GM12892 (cell line): ENCODE results near the gene RASSF1.

Experiments used
- DNase-seq: peaks from one replicate; pipeline ENCODE4 v3.0.0; 2011; ENCODE audit not compliant: insufficient read length
- FAIRE-seq: peaks from 2 replicates; lab custom pipeline; 2011; peaks lifted over from hg19 to GRCh38; lab: Jason Lieb, UNC
- POLR2A ChIP-seq: IDR thresholded peaks from 2 replicates; pipeline ENCODE4 v1.6.1; 2011; ENCODE audit warnings: low read depth, low read length, control low read depth
- POLR2AphosphoS5 ChIP-seq: IDR thresholded peaks from 2 replicates; pipeline ENCODE4 v1.6.1; 2011; ENCODE audit warnings: low read depth, low read length, control low read depth
- TAF1 ChIP-seq: IDR thresholded peaks from 2 replicates; pipeline ENCODE4 v1.6.1; 2011; ENCODE audit warnings: low read depth, mild to moderate bottlenecking, control low read depth, low read length, borderline replicate concordance

RASSF1 gene

DNA sequence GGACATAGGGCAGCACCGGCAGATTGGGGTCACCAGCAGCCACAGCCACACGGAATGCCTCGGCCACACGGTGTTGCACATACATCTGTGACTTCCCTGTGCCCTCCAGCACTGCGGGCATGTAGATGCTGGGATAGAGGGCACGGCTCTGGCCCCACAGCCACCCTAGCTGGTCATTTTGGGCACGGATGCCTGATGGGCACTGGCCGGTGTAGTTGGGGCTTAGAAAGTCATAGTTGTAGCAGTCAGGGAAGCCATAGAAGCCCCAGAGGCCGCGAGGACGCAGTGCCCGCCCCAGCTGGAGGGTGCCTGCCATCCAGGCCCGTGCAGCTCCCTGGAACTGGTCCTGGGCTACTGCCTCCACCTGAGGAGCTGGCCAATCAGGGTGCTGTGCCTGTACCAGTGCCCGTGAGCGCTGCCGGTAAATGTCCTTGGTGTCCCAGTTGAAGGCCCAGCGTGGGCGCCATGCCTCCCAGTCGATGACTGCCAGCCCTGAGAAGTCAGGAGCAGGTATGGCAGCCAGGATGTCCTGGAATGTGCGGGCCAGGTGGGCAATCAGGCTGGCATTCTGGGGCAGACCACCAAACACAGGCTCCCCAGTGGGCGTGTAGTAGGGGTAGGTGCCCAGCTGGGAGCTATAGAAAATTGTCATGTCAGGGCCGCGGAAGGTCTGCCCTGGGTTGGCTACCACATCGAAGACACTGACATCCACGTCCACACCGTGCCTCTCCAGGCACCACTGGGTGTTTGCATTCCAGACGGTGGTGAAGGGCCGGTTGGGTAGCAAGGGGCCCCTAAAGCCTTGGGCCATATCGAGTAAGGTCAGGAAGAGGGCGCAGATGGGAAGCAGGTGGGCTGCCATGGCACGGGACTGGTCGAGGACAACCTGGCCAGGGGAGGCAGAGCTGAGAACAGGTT lies 38.3 kb downstream of the RASSF1 start:
- FAIRE-seq, result no peak
- DNase-seq, result no peak
- TF ChIP-seq POLR2A (no peak), POLR2AphosphoS5 (no peak), TAF1 (no peak)

DNA sequence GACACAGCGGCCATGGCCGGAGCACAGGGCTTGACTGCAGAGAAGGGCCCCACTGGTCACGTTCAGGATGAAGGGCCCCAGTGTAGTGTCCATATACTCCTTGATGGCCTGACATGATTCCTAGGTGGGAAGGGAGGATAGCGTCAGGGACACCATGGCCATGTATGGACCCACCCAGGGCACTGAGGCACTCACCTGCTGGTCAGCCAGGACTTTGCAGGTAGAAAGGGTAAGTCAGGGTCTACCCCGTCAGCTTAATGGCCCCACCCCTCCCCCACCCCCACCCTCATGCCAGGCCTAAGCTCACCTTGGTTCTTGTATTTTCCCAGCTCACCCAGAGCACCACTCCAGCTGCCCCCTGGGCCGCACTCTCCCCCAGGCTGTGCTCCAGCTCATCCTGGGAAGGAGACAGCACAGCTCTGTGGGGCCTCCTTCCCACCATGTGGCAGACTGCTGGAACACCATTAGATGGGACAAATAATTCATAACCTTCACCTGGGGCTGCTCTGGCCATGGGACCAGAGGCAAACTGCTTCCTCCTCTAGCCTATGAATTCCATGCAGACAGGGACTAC lies 39.9 kb downstream of the RASSF1 start:
- FAIRE-seq (no peak), DNase-seq (no peak)
- no peak for TF ChIP-seq POLR2A
- no peak for TF ChIP-seq TAF1
- TF ChIP-seq POLR2AphosphoS5, result no peak

DNA sequence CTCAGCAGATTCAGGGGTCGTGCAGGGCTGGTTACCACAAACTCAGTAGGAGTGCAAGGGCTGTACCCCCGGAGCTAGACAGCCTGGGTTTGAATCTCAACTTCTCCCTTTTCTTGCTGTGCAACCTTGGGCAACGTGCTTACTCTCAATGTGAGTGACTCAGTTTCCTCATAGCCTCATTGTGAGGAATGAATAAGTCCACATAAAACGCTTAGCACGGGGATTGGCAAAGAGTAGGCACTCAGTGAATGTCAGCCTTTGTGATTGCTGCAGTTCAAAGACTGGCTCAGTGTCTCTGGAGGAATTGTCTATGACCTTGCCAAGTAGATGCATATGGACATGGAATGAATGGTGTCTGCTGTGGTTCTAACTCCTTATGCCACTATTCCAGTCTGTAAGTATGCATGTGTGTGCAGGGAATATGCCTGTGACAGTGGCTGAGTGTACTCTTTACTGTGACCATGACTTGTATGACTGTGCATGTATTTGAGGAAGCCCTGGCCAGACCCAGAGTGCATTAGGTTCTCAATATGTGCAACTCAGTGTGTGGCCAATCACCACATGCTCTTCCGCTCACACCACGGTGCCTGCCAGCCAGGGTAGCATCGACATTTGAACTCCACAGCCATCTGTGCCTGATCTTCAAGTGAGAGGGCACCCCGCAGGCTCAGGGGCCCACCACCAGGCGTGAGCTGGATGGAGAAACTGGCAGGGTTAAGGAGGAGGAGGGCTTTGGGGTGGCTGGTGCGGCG lies 40.5 kb downstream of the RASSF1 start:
- FAIRE-seq (peak; percentile 33), DNase-seq (no peak)
- TF ChIP-seq POLR2AphosphoS5 (no peak), POLR2A (peak; percentile 37), TAF1 (no peak)

DNA sequence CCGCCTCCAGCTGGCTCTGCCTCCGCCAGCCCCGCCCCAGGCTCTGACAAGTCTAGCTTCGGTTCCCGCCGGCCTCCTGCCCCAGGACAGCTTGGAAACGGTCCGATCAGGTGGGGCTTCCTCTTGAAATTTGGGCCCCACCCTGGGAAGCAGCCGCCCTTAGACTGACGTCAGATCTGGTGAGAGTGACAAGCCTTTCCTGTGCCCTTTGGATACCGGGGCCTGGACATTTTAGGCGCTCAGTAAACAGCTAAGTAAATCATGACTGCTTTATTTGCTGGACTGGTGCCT lies 41.1 kb downstream of the RASSF1 start:
- DNase-seq (no peak), FAIRE-seq (no peak)
- TF ChIP-seq POLR2AphosphoS5 (no peak), POLR2A (no peak), TAF1 (no peak)

DNA sequence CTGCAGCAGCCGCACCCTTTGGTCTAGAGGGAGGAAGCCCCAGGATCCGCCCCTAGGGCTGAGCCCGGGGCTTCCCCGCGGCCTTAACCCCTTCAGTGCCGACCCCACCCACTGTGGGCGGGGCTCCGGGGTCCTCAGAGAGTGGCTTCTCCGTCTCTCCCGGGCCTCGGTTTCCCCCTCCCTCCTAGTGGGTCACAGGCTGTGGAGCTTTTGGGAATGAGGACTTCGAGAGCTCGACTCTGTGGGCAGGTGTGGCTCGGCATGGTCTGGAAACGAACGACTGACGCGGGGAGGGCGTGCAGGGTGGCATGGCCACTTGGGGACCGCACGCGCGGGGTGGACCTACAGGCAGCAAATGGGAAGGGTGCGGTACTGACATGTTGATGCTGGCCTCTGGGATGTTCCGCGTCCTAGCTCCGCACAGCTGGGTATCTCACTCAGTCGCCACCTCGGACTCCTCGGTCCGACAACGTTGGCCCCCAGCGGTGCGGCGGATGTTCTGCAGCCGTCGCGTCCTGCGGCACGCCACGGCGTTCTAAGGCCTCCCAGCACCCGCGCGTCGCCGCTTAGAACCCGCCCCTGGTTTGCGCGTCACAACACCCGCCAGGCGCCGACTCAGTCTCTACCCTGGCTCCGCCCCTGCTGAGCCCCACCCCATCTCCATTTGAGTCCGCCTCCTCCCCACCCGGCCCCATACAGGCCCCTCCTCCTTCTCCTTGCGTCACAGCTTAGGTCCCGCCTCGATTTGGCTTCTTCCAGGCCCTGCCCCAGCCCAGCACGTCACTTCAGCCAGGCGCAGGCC lies 41.6 kb downstream of the RASSF1 start, which contains the start of the genes HYAL3 and NAA80:
TSS of gene HYAL3 (minus strand) at position 570 of the 802 bp plus-strand sequence. CDS start 3,803 bp downstream, outside the sequence.
TSS of gene NAA80 (minus strand) at position 570 of the 802 bp plus-strand sequence. CDS start 1,942 bp downstream, outside the sequence.
- TF ChIP-seq TAF1, result peak; percentile 50; the same call in 1 of the 2 replicates
- TF ChIP-seq POLR2A, result peak; percentile 94
- TF ChIP-seq POLR2AphosphoS5, result peak; percentile 91

DNA sequence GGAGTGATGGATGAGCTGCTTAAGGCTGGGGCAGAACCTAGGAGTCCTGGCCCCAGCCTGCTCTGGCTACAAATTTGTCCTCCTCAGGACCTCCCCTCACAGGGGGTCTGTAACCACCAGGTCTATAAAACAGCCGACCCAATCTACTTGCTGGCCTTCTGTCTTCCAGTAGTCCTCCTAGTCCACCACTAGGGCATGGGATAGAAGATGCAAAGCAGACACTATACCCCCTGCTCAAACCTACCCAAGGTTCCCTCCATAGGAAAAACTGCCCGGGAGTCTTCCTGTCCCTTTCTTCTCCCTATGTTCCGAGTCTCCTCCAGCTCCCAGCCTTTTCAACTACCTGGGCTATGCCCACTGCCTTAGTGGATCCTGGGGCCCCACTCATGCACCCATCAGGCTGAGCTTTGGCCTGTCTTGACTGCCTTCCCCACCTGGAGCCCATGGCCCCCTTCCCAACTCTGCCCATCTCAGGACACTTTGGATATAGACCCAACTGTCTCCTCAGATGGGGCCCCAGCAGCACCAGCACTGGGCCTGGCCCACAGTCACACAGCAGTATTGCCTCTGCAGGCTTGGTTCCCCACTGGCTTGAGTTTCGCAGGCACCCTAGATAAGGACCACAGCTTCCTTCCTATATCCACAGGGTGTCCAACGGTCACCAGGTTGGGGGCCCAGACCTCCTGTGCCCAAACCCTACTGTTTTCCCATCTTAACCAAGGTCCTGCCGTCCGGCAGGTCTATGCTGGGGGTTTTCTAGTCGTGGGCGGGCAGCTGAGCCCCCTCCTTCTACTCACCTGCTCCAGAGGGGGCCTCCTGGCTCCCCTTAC lies 42.5 kb downstream of the RASSF1 start:
- no peak for TF ChIP-seq TAF1
- no peak for TF ChIP-seq POLR2A
- TF ChIP-seq POLR2AphosphoS5, result no peak
- DNase-seq, result no peak
- FAIRE-seq, result peak; percentile 57

More for the DNA sequence above, 41.6 kb downstream of the RASSF1 start, which contains the start of the genes HYAL3 and NAA80:
- peak; percentile 95 for DNase-seq
- peak; percentile 99 for FAIRE-seq

DNA sequence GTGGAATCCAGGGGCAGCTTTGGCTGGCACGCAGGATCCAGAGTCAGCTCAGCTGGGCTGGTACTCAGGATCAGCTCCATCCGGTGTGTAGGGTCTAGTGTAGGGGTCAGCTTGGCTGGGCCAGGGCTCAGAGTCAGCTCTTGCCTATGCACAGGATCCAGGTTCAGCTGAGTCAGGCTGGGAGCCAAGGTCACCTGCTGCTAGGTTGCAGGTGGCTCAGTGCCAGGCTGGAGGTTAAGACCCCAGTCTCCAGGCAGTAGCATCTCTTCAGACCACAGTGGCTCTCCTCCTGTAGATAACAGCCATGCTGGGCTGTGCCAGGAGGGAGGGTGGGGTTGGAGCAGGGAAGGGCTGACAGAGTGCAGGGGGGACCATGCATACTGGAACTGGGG lies 43.3 kb downstream of the RASSF1 start:
- no peak for FAIRE-seq
- TF ChIP-seq POLR2A (no peak), TAF1 (no peak), POLR2AphosphoS5 (no peak)

DNA sequence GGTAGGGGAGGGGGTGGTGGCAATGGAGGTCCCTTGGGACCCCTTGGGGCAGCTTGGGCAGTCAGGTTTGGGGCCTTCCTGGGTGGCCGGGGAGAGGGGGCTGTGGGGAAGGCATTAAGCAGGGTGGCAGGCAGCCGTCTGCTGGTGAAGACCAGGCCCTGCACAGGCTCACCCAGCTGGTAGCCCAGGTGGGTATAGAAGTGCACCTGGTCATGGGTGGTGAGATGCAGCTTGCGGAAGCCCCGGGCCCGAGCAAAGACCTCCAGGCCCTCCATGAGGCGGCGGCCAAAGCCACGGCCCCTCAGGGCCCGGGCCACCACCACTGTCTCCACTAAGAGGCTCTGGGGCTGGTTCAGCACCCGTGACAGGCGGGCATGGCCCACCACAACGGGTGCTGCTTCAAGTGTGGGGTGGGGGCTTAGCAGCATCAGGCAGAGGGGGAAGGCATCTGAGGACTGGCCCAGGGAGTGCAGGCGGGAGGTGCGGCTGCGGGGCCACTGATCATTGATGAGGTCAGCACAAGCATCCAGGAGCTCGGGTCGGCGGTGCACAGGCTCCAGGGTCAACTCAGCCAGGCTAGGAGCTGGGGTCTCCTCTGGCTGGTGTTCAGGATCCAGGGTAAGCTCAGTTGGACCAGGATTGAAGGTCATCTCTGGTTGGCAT lies 43.8 kb downstream of the RASSF1 start:
- TF ChIP-seq TAF1, result no peak
- TF ChIP-seq POLR2A, result no peak
- TF ChIP-seq POLR2AphosphoS5, result no peak
- DNase-seq, result no peak
- no peak for FAIRE-seq

More for the DNA sequence above, 43.3 kb downstream of the RASSF1 start:
- no peak for DNase-seq

DNA sequence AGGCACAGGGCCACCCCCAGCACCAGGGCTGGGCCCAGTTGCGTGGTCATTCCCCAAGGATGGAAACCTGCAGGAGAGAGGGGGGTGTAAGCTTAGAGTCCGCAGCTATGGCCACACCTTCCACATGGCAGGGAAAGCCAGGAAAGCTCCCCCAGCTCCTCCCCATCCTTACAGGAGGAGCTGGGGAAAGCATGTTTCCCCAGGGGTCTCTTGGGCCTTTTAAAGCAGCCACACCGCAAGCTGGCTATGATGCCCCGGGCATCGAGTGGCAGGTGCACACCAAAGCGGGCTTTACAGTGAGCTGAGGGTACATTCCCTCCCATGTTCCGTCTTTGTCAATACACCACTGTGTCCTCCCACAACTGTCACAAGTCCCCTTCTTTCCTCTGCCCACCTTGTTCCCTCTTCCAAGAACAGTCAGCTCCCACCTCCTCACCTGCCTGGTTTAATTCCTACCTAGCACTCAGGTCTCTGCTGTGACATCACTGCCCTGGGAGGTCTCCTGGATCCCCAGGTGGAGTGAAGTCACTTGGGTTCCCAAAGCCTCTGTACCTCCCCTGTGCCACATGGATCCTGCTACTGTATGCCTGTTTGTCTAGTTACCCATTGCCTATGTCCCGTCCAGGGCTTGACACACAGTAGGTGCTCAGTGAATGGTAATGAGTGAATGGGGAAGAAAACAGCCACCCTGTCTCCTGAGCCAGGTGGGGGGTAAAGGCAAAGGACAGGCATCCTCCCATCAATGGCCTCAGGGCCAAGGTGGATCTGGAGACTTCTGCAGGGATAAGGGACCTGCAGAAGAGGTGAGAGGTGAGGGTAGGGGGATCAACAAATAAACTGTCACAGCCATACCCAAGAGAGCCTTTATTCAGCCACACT lies 44.8 kb downstream of the RASSF1 start:
- DNase-seq, result no peak
- TF ChIP-seq TAF1, result no peak
- no peak for TF ChIP-seq POLR2AphosphoS5
- no peak for TF ChIP-seq POLR2A
- no peak for FAIRE-seq
